Measurements from ENCODE around the gene CDCA7. TPM values are rescaled to one million over a fixed set of nuclear protein-coding genes. Genes with fewer than 3 reads are reported as not detected.
"Not testable (repeated sequence)": the region's sequence is repeated elsewhere in the genome, so short reads cannot be mapped to it uniquely, and the experiment has no call there.

Gene CDCA7
- polyA plus RNA-seq, 1 of the 3 experiments (the other 2 are of a cell fraction) = 19.1 TPM

- no peaks in the 10 kb centered on the region for H3K4me1 ChIP-seq (ENCODE audit: control insufficient read depth in 1 of 2, insufficient read depth in 2 of 2, low read depth in 1 of 2, low read length in 1 of 2)
- WGBS (ENCODE audit: low lambda C conversion rate) = 92% methylated on average over 3 of the region's 3 CpGs
- H3F3A ChIP-seq (replicated peaks; ENCODE audit: insufficient read depth) = no peaks in the 10 kb centered on the region
- POLR2A ChIA-PET = no interaction called here
- H3K4me3 ChIP-seq (ENCODE audit: low read depth in 2 of 2, low read length in 1 of 2) = no peak overlapping the region
- H3K9me3 ChIP-seq = no peaks in the 10 kb centered on the region
- H3K9ac ChIP-seq = no peak overlapping the region
- no peaks in the 10 kb centered on the region for H3K9me2 ChIP-seq
- H3K27me3 ChIP-seq (ENCODE audit: insufficient read depth) = no peaks in the 10 kb centered on the region
- TF ChIP-seq GATA2 (CRISPR knock-in tag; IDR thresholded peaks at IDR 0.05) = no peak
- TF ChIP-seq POLR2AphosphoS5 (IDR thresholded peaks at IDR 0.05; ENCODE audit: low read depth, low read length) = no peak
- no peak for TF ChIP-seq RXRA (IDR thresholded peaks at IDR 0.05; ENCODE audit: borderline replicate concordance, low read depth)
- TF ChIP-seq CTCF (IDR thresholded peaks at IDR 0.05) = no peak
- TF ChIP-seq NRF1 (IDR thresholded peaks at IDR 0.05; ENCODE audit: low read depth, low read length) = no peak
- no peak for TF ChIP-seq MAX (IDR thresholded peaks at IDR 0.05; ENCODE audit: low read depth)
- no peak for TF ChIP-seq REST (IDR thresholded peaks at IDR 0.05; ENCODE audit: low read depth, low read length)
- no peak for TF ChIP-seq YY1 (IDR thresholded peaks at IDR 0.05; ENCODE audit: low read depth)
- TF ChIP-seq JUND (IDR thresholded peaks at IDR 0.05) = no peak
- TF ChIP-seq SMC3 (IDR thresholded peaks at IDR 0.05; ENCODE audit: low read depth, low read length) = no peak
- no peak for TF ChIP-seq SIN3A (IDR thresholded peaks at IDR 0.05; ENCODE audit: borderline replicate concordance, low read depth, low read length)
- TF ChIP-seq FOXM1 (IDR thresholded peaks at IDR 0.05; ENCODE audit: low read depth) = no peak
- no peak overlapping the region for H3K4me2 ChIP-seq
- H3K36me3 ChIP-seq (replicated peaks in 1 of 2; ENCODE audit: control insufficient read depth in 1 of 2, insufficient read depth in 2 of 2, low read length in 1 of 2) = peaks cover 0 to 2% of the 10 kb centered on the region in 2 experiments
- CTCF ChIA-PET = no interaction called here
- no peaks in the 10 kb centered on the region for H3K79me2 ChIP-seq (ENCODE audit: insufficient read depth)
- no peaks in the 10 kb centered on the region for H4K20me1 ChIP-seq (ENCODE audit: insufficient read depth)
- H2AFZ ChIP-seq (ENCODE audit: low read depth) = no peak overlapping the region
- DNase-seq = no peak
- no peak overlapping the region for H3K27ac ChIP-seq (ENCODE audit: low read depth in 2 of 2, low read length in 1 of 2)
Measured at GRCh38 chr2:173374634-173375033, 20.0 kb downstream of the CDCA7 start.

GRCh38 chr2:173385534-173385933, 30.9 kb downstream of the CDCA7 start:
- H3K4me1 ChIP-seq (ENCODE audit: control insufficient read depth in 1 of 2, insufficient read depth in 2 of 2, low read depth in 1 of 2, low read length in 1 of 2); H3K4me2 ChIP-seq; H3K27ac ChIP-seq (ENCODE audit: low read depth in 2 of 2, low read length in 1 of 2); H3K36me3 ChIP-seq (replicated peaks in 1 of 2; ENCODE audit: control insufficient read depth in 1 of 2, insufficient read depth in 2 of 2, low read length in 1 of 2); H2AFZ ChIP-seq (ENCODE audit: low read depth); H3F3A ChIP-seq (replicated peaks; ENCODE audit: insufficient read depth); H3K4me3 ChIP-seq (ENCODE audit: low read depth in 2 of 2, low read length in 1 of 2); DNase-seq; H3K79me2 ChIP-seq (ENCODE audit: insufficient read depth); H3K9me3 ChIP-seq; POLR2A ChIA-PET; H3K9ac ChIP-seq; H3K9me2 ChIP-seq; H4K20me1 ChIP-seq (ENCODE audit: insufficient read depth); H3K27me3 ChIP-seq (ENCODE audit: insufficient read depth): not testable (repeated sequence)
- 94% methylated on average over 4 of the region's 4 CpGs for WGBS (ENCODE audit: low lambda C conversion rate)
- CTCF ChIA-PET = interaction anchor here (0.5 kb wide), 1 partner anchor 212 kb away, joined by 3 read pairs; no protein-coding TSS in a partner anchor
